A549 (cell line): ENCODE results near the gene COL11A2. TPM values are rescaled to one million over a fixed set of nuclear protein-coding genes. Genes with fewer than 3 reads are reported as not detected.

ENCODE experiments used
- ATAC-seq, 2 experiments: fragments of 200-7000 bp in 1 of 2; fragments of >200 bp in 1 of 2; cut with Nextera tagmentation in 1 of 2; cut with Tn5 transposase in 1 of 2; 3 replicates each; pipeline versions ENCODE4 v1.8.0 to v1.9.1; 2018 to 2020; ENCODE audit warnings: mild to moderate bottlenecking in 1 of 2, moderate library complexity in 1 of 2
- CTCF ChIA-PET: fragments of 300-600 bp; sonication (Branson Sonifier 250); formaldehyde crosslinking; extraction: SDS; loops from one replicate; lab custom pipeline; 2021; ENCODE audit warnings: antibody characterized with exemption, inconsistent platforms; lab: Yijun Ruan, JAX
- POLR2A ChIA-PET: fragments of 350-600 bp; formaldehyde crosslinking; extraction: SDS; loops from one replicate; lab custom pipeline; 2021; ENCODE audit warnings: antibody characterized with exemption, inconsistent platforms; lab: Yijun Ruan, JAX
- DNase-seq, 2 experiments: peaks; one replicate each; pipeline versions ENCODE4 v3.0.0 to v3.0.0-alpha.2; 2011 to 2016; ENCODE audit warnings: low read depth in 1 of 2, low spot score in 1 of 2
- FAIRE-seq: peaks from 2 replicates; lab custom pipeline; 2011; peaks lifted over from hg19 to GRCh38; lab: Jason Lieb, UNC
- H3K27ac ChIP-seq, 2 experiments: fragments of >200 bp; sonication (Bioruptor Twin); formaldehyde crosslinking; 3 replicates each; pipeline ENCODE4 v1.5.1; 2016 to 2017
- H3K4me1 ChIP-seq: fragments of >200 bp; sonication (Bioruptor Twin); formaldehyde crosslinking; 3 replicates; pipeline ENCODE4 v1.6.1; 2016
- H3K4me2 ChIP-seq: fragments of >200 bp; sonication (Bioruptor Twin); formaldehyde crosslinking; 3 replicates; pipeline ENCODE4 v1.6.1; 2016
- H3K4me3 ChIP-seq: fragments of >200 bp; sonication (Bioruptor Twin); formaldehyde crosslinking; 3 replicates; pipeline ENCODE4 v1.5.1; 2016
- H3K9me3 ChIP-seq: fragments of >200 bp; sonication (Bioruptor Twin); formaldehyde crosslinking; 3 replicates; pipeline ENCODE4 v1.6.1; 2016
- ATOH8 ChIP-seq: fragments of 250-450 bp; sonication (Bioruptor Pico); IDR thresholded peaks from 2 replicates; pipeline ENCODE4 v1.5.0; 2020; ENCODE audit warnings: low read depth, mild to moderate bottlenecking, moderate library complexity
- BCL3 ChIP-seq: fragments of >200 bp; sonication (Bioruptor Twin); formaldehyde crosslinking; IDR thresholded peaks from 3 replicates; pipeline ENCODE4 v1.6.1; 2016
- CHD2 ChIP-seq: fragments of 150-350 bp; IDR thresholded peaks from 2 replicates; pipeline ENCODE4 v1.6.1; 2014; ENCODE audit warnings: low read length; ENCODE audit not compliant: partially characterized antibody
- EHF ChIP-seq: fragments of 250-450 bp; sonication (Bioruptor Pico); IDR thresholded peaks from 2 replicates; pipeline ENCODE4 v1.5.0; 2020; ENCODE audit warnings: mild to moderate bottlenecking
- EHMT2 ChIP-seq: fragments of 200-600 bp; sonication (generic); IDR thresholded peaks from 2 replicates; pipeline ENCODE4 v1.6.1; 2016; ENCODE audit warnings: antibody characterized with exemption, low read depth, mild to moderate bottlenecking, moderate library complexity
- EP300 ChIP-seq, 2 experiments: fragments of >200 bp; sonication (Bioruptor Twin); formaldehyde crosslinking; IDR thresholded peaks; 2 replicates in 1 of 2; 3 replicates in 1 of 2; pipeline ENCODE4 v1.6.1; 2016 to 2017
- ESRRA ChIP-seq: fragments of 150-350 bp; IDR thresholded peaks from 2 replicates; pipeline ENCODE4 v1.6.1; 2014; ENCODE audit warnings: mild to moderate bottlenecking, low read length, borderline replicate concordance
- FOSL2 ChIP-seq, 2 experiments: fragments of 450-650 bp in 1 of 2; fragments of >200 bp in 1 of 2; sonication (Bioruptor Twin) in 1 of 2; formaldehyde crosslinking; IDR thresholded peaks; 2 replicates each; pipeline versions ENCODE4 v1.5.0 to v1.6.1; 2016 to 2020; ENCODE audit warnings: mild to moderate bottlenecking in 1 of 2, moderate library complexity in 1 of 2
- GATA3 ChIP-seq: IDR thresholded peaks from 2 replicates; pipeline ENCODE4 v1.6.1; 2012; ENCODE audit warnings: borderline replicate concordance
- HDAC2 ChIP-seq: fragments of 200-600 bp; sonication (generic); IDR thresholded peaks from 2 replicates; pipeline ENCODE4 v1.6.1; 2016
- HEYL ChIP-seq: fragments of 250-450 bp; sonication (Bioruptor Pico); IDR thresholded peaks from 2 replicates; pipeline ENCODE4 v1.8.0; 2021; ENCODE audit warnings: mild to moderate bottlenecking, moderate library complexity
- HMGXB4 ChIP-seq: fragments of 250-450 bp; sonication (Bioruptor Pico); IDR thresholded peaks from 2 replicates; pipeline ENCODE4 v1.5.0; 2021; ENCODE audit warnings: mild to moderate bottlenecking, moderate library complexity, borderline replicate concordance
- JUNB ChIP-seq: fragments of >200 bp; sonication (Bioruptor Twin); formaldehyde crosslinking; IDR thresholded peaks from 2 replicates; pipeline ENCODE4 v1.6.1; 2016
- KDM1A ChIP-seq: fragments of 200-600 bp; sonication (generic); IDR thresholded peaks from 2 replicates; pipeline ENCODE4 v1.6.1; 2016; ENCODE audit warnings: low read depth, mild to moderate bottlenecking
- KDM5A ChIP-seq: fragments of 200-600 bp; sonication (generic); IDR thresholded peaks from 2 replicates; pipeline ENCODE4 v1.6.1; 2016; ENCODE audit warnings: antibody characterized with exemption, mild to moderate bottlenecking
- MAZ ChIP-seq: fragments of 150-350 bp; IDR thresholded peaks from 2 replicates; pipeline ENCODE4 v1.6.1; 2014; ENCODE audit warnings: antibody characterized with exemption, low read depth, low read length, borderline replicate concordance
- NFE2L2 ChIP-seq: fragments of 150-350 bp; conservative IDR thresholded peaks from 2 replicates; pipeline ENCODE4 v1.6.1; 2014; ENCODE audit warnings: low read length
- PBX3 ChIP-seq: IDR thresholded peaks from 2 replicates; pipeline ENCODE4 v1.6.1; 2012
- REST ChIP-seq: fragments of 200-600 bp; sonication (generic); IDR thresholded peaks from 2 replicates; pipeline ENCODE4 v1.6.1; 2016; ENCODE audit warnings: antibody characterized with exemption, mild to moderate bottlenecking, moderate library complexity
- RFX5 ChIP-seq: fragments of 450-650 bp; IDR thresholded peaks from 2 replicates; pipeline ENCODE4 v1.7.1; 2014; ENCODE audit warnings: antibody characterized with exemption, mild to moderate bottlenecking, moderate library complexity
- SMC3 ChIP-seq: fragments of >200 bp; sonication (Bioruptor Twin); formaldehyde crosslinking; IDR thresholded peaks from 3 replicates; pipeline ENCODE4 v1.6.1; 2018; ENCODE audit warnings: inconsistent platforms
- SREBF2 ChIP-seq: fragments of 450-650 bp; IDR thresholded peaks from 2 replicates; pipeline ENCODE4 v1.6.1; 2014; ENCODE audit warnings: mild to moderate bottlenecking, moderate library complexity
- TP53 ChIP-seq: fragments of 250-450 bp; sonication (Bioruptor Pico); IDR thresholded peaks from 2 replicates; pipeline ENCODE4 v1.5.0; 2021; ENCODE audit warnings: mild to moderate bottlenecking, moderate library complexity
- USF2 ChIP-seq: fragments of 450-650 bp; IDR thresholded peaks from 2 replicates; pipeline ENCODE4 v1.6.1; 2014; ENCODE audit warnings: antibody characterized with exemption
- ZNF302 ChIP-seq: fragments of 250-450 bp; sonication (Bioruptor Pico); IDR thresholded peaks from 2 replicates; pipeline ENCODE4 v1.9.0; 2021; ENCODE audit warnings: inconsistent platforms, mild to moderate bottlenecking, moderate library complexity
- WGBS: methylation state at CpG from one replicate; pipeline ENCODE4 v1.1.6; 2017; ENCODE audit errors: missing lambda C conversion rate; 5-methylcytosine and 5-hydroxymethylcytosine counted together
- polyA plus RNA-seq, 4 experiments: library from polyadenylated mRNA; depleted of rRNA in 3 of 4; stranded (reverse); fragments of >200 nt; fragmentation: RNase III in 1 of 4; extraction: RNeasy Plus Mini Kit Qiagen cat#74134 plus additional on column Dnase treatment in 1 of 4; gene quantifications; 2 replicates in 3 of 4; 3 replicates in 1 of 4; pipeline ENCODE4 v1.2.3, GENCODE V29; 2011 to 2017

The COL11A2 gene
- polyA plus RNA-seq, 2 of the 4 experiments (the other 2 are of a cell fraction) = 0.66 to 1.3 TPM

- TF ChIP-seq BCL3 = no peak
- TF ChIP-seq HDAC2 = no peak
- TF ChIP-seq CHD2 = no peak
- TF ChIP-seq ESRRA = no peak
- TF ChIP-seq TP53 = no peak
- TF ChIP-seq SREBF2 = no peak
- TF ChIP-seq USF2 = no peak
- TF ChIP-seq EP300 (IDR thresholded peaks at IDR 0.05) = no peak
- TF ChIP-seq HEYL = no peak
- no peak for TF ChIP-seq EHMT2
- no peak for TF ChIP-seq SMC3
These were observed 52.6 kb downstream of the COL11A2 start (continued) for GRCh38 chr6:33139596-33140206.

- FAIRE-seq (no peak), ATAC-seq (no peak)
- CTCF ChIA-PET = interaction anchor here (0.7 to 5.3 kb wide), 6 partner anchors 12 to 121 kb away, joined by 3 to 26 read pairs (median 4); no protein-coding TSS in a partner anchor
These were observed 55.9 kb downstream of the COL11A2 start for GRCh38 chr6:33136310-33136900.

GRCh38 chr6:33132081-33132524 is 60.2 kb downstream of the COL11A2 start:
- ChIA-PET CTCF (interaction anchor here (0.6 kb wide), 1 partner anchor 845 kb away, joined by 3 read pairs; no protein-coding TSS in a partner anchor), POLR2A (no interaction called here)
- Histone ChIP-seq H3K27ac (no peak overlapping the region), H3K4me3 (no peak overlapping the region), H3K4me2 (no peak overlapping the region), H3K9me3 (no peaks in the 10 kb centered on the region), H3K4me1 (no peaks in the 10 kb centered on the region)
- DNase-seq (no peak), ATAC-seq (no peak), FAIRE-seq (no peak)
- WGBS = 66% methylated on average over 8 of the region's 8 CpGs
- TF ChIP-seq KDM1A = no peak
- no peak for TF ChIP-seq REST
- no peak for TF ChIP-seq JUNB
- no peak for TF ChIP-seq NFE2L2
- no peak for TF ChIP-seq MAZ
- TF ChIP-seq EHF (CRISPR knock-in tag) = no peak
- no peak for TF ChIP-seq RFX5
- TF ChIP-seq EHMT2 = no peak
- no peak for TF ChIP-seq HMGXB4
- no peak for TF ChIP-seq KDM5A

More at GRCh38 chr6:33136310-33136900, 55.9 kb downstream of the COL11A2 start:
- TF ChIP-seq GATA3 = no peak
- no peak for TF ChIP-seq PBX3
- no peak for TF ChIP-seq FOSL2 (IDR thresholded peaks at IDR 0.05)
- no peak for TF ChIP-seq FOSL2 (CRISPR knock-in tag; IDR thresholded peaks at IDR 0.05)
- TF ChIP-seq ATOH8 (CRISPR knock-in tag) = no peak
- TF ChIP-seq EP300 (IDR thresholded peaks at IDR 0.05) = no peak
- TF ChIP-seq ZNF302 (CRISPR knock-in tag) = no peak
- Histone ChIP-seq H3K9me3 (no peaks in the 10 kb centered on the region), H3K4me2 (no peak overlapping the region), H3K27ac (no peak overlapping the region), H3K4me3 (no peak overlapping the region), H3K4me1 (no peaks in the 10 kb centered on the region)
- DNase-seq = no peak
- 35% methylated on average over 4 of the region's 4 CpGs for WGBS
- POLR2A ChIA-PET = no interaction called here
